ENCODE results near the gene METTL17. TPM values are rescaled to one million over a fixed set of nuclear protein-coding genes. Genes with fewer than 3 reads are reported as not detected.
"Not testable (repeated sequence)": the region's sequence is repeated elsewhere in the genome, so short reads cannot be mapped to it uniquely, and the experiment has no call there.

The METTL17 gene
- total RNA-seq, 1 experiment from 2014 or later, result 80.5 TPM

DNA sequence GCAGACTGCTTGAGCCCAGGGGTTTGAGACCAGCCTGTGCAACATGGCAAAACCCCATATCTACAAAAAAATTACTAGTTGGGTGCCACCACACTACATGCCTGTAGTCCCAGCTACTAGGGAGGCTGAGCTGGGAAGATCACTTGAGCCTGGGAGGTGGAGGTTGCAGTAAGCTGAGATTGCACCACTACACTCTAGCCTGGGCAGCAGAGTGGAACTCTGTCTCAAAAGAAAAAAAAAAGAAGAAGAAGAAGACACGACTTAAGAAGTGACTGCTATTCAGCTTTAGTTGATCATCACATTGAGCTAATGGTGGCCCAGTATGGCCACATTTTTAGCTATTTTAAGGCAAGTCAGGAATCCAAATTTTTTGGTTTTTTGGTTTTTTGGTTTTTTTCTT lies 8.9 kb upstream of the METTL17 start:
- ChIA-PET POLR2A (no interaction called here), CTCF (interaction anchor here (0.5 kb wide), 1 partner anchor 9 kb away, joined by 3 read pairs; no protein-coding TSS in a partner anchor)
- Mint-ChIP-seq H3K9me3 (ENCODE audit: unreplicated experiment) (no peaks in the 10 kb centered on the region), H3K4me1 (ENCODE audit: low read depth, unreplicated experiment) (peaks cover 14% of the 10 kb centered on the region), H3K36me3 (ENCODE audit: insufficient read depth, unreplicated experiment) (no peaks in the 10 kb centered on the region), H3K27me3 (ENCODE audit: insufficient read depth, unreplicated experiment) (no peaks in the 10 kb centered on the region), H3K4me3 (ENCODE audit: unreplicated experiment) (no peak overlapping the region), H3K27ac (ENCODE audit: unreplicated experiment) (no peak overlapping the region)
- DNase-seq, result no peak
- intact Hi-C loops (cut with micrococcal nuclease; ENCODE audit: unreplicated experiment), result no loop called here
- H3K4me1 ChIP-seq, result peaks cover 13% of the 10 kb centered on the region
- TF ChIP-seq, protein P1, sequence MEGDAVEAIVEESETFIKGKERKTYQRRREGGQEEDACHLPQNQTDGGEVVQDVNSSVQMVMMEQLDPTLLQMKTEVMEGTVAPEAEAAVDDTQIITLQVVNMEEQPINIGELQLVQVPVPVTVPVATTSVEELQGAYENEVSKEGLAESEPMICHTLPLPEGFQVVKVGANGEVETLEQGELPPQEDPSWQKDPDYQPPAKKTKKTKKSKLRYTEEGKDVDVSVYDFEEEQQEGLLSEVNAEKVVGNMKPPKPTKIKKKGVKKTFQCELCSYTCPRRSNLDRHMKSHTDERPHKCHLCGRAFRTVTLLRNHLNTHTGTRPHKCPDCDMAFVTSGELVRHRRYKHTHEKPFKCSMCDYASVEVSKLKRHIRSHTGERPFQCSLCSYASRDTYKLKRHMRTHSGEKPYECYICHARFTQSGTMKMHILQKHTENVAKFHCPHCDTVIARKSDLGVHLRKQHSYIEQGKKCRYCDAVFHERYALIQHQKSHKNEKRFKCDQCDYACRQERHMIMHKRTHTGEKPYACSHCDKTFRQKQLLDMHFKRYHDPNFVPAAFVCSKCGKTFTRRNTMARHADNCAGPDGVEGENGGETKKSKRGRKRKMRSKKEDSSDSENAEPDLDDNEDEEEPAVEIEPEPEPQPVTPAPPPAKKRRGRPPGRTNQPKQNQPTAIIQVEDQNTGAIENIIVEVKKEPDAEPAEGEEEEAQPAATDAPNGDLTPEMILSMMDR (IDR thresholded peaks at IDR 0.05; ENCODE audit: insufficient read depth in 1 of 2, low read depth in 1 of 2, low read length in 1 of 2, severe bottlenecking in 1 of 2, unreplicated experiment in 1 of 2), result no peak
- no TSS peak for BruUV-seq (replicated peaks)
- H3K4me3 ChIP-seq (ENCODE audit: low read depth, low read length), result no peak overlapping the region
- H3K9me3 ChIP-seq, result no peaks in the 10 kb centered on the region
- H3K27me3 ChIP-seq (replicated peaks; ENCODE audit: control insufficient read depth, insufficient read depth, low read length), result no peaks in the 10 kb centered on the region
- H3K36me3 ChIP-seq (ENCODE audit: control insufficient read depth, insufficient read depth, low read length), result no peaks in the 10 kb centered on the region

DNA sequence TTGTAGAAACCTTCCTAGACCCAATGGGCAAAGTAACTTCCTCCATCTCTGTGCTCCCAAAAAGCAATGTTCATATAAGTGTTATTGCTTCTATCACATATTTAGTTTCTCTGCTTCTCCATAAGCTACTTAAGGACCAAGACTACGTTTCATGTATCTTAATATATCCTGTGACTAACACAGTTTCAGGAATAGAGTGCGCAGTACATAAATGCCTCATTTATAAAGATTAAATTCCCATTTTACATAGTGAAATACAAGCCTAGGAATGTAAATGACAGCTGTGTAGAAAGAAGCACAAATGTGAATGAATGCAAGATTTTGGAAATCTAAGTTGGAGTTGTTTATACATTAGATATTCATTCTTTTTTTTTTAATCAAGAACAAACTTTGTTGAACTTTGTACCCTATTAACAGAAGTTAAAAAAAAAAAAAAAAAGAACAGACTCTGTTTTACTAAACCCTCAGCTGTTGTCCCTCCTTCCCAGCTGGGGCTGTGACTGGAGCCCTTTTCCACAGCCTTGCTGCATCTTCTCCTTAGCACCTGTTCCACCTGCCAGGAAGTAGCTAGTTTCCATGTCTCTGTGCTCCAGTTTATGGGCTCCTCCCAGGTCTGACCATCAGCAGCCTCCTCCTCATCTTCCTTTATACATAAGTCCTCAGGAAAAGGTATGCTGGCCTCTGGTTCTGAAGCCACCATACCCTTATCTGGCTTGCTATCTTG lies 7.0 kb upstream of the METTL17 start:
- peaks cover 9% of the 10 kb centered on the region; the same call in 1 of the 2 replicates for H3K4me1 ChIP-seq
- no peaks in the 10 kb centered on the region for H3K9me3 ChIP-seq
- intact Hi-C loops (cut with micrococcal nuclease; ENCODE audit: unreplicated experiment), result no loop called here
- POLR2A ChIA-PET, result no interaction called here
- Mint-ChIP-seq H3K9me3 (ENCODE audit: unreplicated experiment) (no peaks in the 10 kb centered on the region), H3K27me3 (ENCODE audit: insufficient read depth, unreplicated experiment) (no peaks in the 10 kb centered on the region), H3K27ac (ENCODE audit: unreplicated experiment) (no peak overlapping the region), H3K4me1 (ENCODE audit: low read depth, unreplicated experiment) (peaks cover under 1% of the 10 kb centered on the region), H3K4me3 (ENCODE audit: unreplicated experiment) (no peak overlapping the region), H3K36me3 (ENCODE audit: insufficient read depth, unreplicated experiment) (no peaks in the 10 kb centered on the region)
- CTCF ChIA-PET, result interaction anchor here (0.6 to 1.8 kb wide), 4 partner anchors 10 to 346 kb away, joined by 3 to 11 read pairs (median 4); no protein-coding TSS in a partner anchor
- DNase-seq, result no peak
- TF ChIP-seq, protein P1 (IDR thresholded peaks at IDR 0.05; ENCODE audit: insufficient read depth in 1 of 2, low read depth in 1 of 2, low read length in 1 of 2, severe bottlenecking in 1 of 2, unreplicated experiment in 1 of 2), result no peak
- H3K4me3 ChIP-seq (ENCODE audit: low read depth, low read length), result no peak overlapping the region
- no TSS peak for BruUV-seq (replicated peaks)
- H3K36me3 ChIP-seq (ENCODE audit: control insufficient read depth, insufficient read depth, low read length), result no peaks in the 10 kb centered on the region
- H3K27me3 ChIP-seq (replicated peaks; ENCODE audit: control insufficient read depth, insufficient read depth, low read length), result no peaks in the 10 kb centered on the region

DNA sequence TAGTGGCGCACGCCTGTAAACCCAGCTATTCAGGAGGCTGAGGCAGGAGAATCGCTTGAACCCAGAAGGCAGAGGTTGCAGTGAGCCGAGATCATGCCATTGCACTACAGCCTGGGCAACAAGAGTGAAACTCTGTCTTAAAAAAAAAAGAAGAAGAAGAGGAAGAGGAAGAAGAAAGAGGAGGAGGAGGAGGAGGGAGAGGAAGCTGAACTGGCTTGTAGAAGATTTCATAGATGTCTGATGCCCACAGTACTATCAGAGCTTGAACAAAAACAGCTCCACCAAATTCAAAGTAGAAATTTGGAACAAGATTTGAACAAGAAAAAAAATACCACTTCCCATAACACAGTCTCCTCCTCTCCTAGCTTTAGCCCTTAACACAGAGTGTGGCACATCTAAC lies 4.1 kb upstream of the METTL17 start:
- H3K27ac Mint-ChIP-seq (ENCODE audit: unreplicated experiment); H3K9me3 ChIP-seq; H3K27me3 Mint-ChIP-seq (ENCODE audit: insufficient read depth, unreplicated experiment); H3K4me1 Mint-ChIP-seq (ENCODE audit: low read depth, unreplicated experiment); H3K4me3 ChIP-seq (ENCODE audit: low read depth, low read length); POLR2A ChIA-PET; BruUV-seq (replicated peaks); H3K27me3 ChIP-seq (replicated peaks; ENCODE audit: control insufficient read depth, insufficient read depth, low read length); H3K36me3 ChIP-seq (ENCODE audit: control insufficient read depth, insufficient read depth, low read length); intact Hi-C loops (cut with micrococcal nuclease; ENCODE audit: unreplicated experiment); DNase-seq; H3K4me3 Mint-ChIP-seq (ENCODE audit: unreplicated experiment); H3K9me3 Mint-ChIP-seq (ENCODE audit: unreplicated experiment): not testable (repeated sequence)
- CTCF ChIA-PET, result interaction anchor here (0.6 kb wide), 1 partner anchor 23 kb away, joined by 3 read pairs; no protein-coding TSS in a partner anchor
- H3K4me1 ChIP-seq, result peaks cover 13% of the 10 kb centered on the region
- H3K36me3 Mint-ChIP-seq (ENCODE audit: insufficient read depth, unreplicated experiment), result peaks cover 12% of the 10 kb centered on the region

Data from Caco-2 (cell line).